ENCODE measurements around the gene DLG2.
"Not testable (repeated sequence)": the region's sequence is repeated elsewhere in the genome, so short reads cannot be mapped to it uniquely, and the experiment has no call there.

DLG2 gene

GRCh38 chr11:84308491-84308890 is 1318.7 kb downstream of the DLG2 start:
- DNase-seq (ENCODE audit: low spot score); FAIRE-seq: not testable (repeated sequence)

- FAIRE-seq (no peak), DNase-seq (ENCODE audit: low spot score) (no peak)
Measured at GRCh38 chr11:84300092-84300491, 1327.1 kb downstream of the DLG2 start.

DNA sequence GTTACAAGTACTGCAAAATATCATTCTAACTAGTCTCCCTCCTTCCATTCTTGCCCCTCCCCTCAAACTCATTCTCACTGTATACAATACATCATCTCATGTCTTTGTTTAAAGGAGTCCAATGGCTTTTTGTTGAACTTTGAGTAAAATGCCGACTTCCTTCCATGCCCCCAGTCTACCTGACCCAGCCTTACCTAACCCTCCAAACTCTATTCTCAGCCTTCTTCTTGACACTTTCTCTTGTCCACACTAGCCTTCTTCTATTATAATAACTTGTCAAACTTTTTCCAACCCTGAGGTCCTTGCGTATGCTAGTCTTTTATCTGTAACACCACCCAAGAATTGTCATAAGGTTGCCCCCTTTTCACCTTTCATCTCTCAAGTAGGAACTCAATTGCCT is 1329.6 kb downstream of the DLG2 start:
- no peak for FAIRE-seq
- no peak for DNase-seq (ENCODE audit: low spot score)

DNA sequence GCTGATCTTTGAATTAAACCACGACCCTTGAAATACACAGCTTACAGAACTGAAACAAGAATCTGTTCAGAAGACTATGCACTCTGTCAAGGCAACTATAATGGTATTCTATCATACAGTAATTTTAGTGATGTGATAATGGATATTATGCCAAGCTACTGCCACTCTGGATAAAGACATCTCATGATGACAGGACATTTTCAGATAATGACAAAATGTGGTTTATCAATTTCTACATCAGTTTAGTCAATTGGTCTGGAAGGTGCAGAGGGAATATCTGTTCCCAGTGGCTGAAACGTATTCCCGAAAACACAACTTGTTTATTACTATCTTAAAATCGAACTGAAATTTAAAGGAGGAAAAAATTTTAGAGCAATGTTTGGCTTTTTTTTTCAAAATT is 1331.3 kb downstream of the DLG2 start:
- DNase-seq (ENCODE audit: low spot score) = no peak

DNA sequence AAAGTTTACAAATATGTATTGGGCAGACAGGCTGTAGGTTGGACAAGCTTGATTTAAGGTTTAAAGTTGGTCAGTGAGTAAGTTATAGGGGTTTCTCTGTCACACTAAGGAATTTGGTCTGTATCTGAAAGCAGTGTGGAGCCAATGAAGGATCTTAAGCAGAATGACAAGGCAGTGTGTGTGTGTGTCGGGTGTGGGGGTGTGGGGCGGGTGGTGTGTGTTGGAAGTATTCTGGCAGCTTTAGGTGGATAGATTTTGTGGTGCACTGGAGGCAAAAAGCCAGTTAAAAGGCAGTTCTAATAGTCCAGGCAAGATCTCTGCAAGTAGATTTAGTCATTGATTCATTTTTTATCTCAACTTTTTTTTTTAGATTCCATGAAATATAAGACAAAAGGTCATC is 1334.2 kb downstream of the DLG2 start:
- FAIRE-seq (no peak), DNase-seq (ENCODE audit: low spot score) (no peak)

More for the DNA sequence above, 1331.3 kb downstream of the DLG2 start:
- FAIRE-seq = no peak

GRCh38 chr11:84292006-84292405 is 1335.1 kb downstream of the DLG2 start:
- DNase-seq (ENCODE audit: low spot score) (no peak), FAIRE-seq (no peak)

GRCh38 chr11:84290647-84291046 is 1336.5 kb downstream of the DLG2 start:
- FAIRE-seq (no peak), DNase-seq (ENCODE audit: low spot score) (no peak)

GRCh38 chr11:84289381-84289906 is 1337.7 kb downstream of the DLG2 start:
- FAIRE-seq = no peak
- DNase-seq (ENCODE audit: low spot score) = peak; percentile 53

- DNase-seq (ENCODE audit: low spot score) (no peak), FAIRE-seq (no peak)
Measured at GRCh38 chr11:84273541-84273940, 1353.6 kb downstream of the DLG2 start.

- DNase-seq (ENCODE audit: low spot score) (no peak), FAIRE-seq (no peak)
Measured at GRCh38 chr11:84270466-84270865, 1356.7 kb downstream of the DLG2 start.

GRCh38 chr11:84264066-84264465 is 1363.1 kb downstream of the DLG2 start:
- no peak for FAIRE-seq
- DNase-seq (ENCODE audit: low spot score) = no peak

DNA sequence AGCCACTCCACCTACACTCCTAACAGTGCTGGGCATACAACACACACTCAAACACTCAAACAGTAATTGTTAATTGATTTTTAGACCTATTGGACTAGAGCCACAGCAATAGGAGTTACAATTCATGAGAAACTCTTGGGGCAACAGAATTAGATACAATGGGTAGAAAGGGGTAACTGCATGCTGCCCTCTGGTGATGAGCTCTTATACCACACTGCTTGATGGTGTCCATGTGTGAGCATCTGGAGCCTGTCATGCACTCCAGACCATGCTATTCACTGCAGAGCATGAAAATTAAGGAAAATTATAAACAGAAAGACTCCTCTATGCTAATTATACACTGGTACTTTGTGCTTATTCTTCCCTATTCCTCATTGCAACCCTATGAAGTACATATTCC is 1365.4 kb downstream of the DLG2 start:
- FAIRE-seq = no peak
- DNase-seq (ENCODE audit: low spot score) = no peak

DNA sequence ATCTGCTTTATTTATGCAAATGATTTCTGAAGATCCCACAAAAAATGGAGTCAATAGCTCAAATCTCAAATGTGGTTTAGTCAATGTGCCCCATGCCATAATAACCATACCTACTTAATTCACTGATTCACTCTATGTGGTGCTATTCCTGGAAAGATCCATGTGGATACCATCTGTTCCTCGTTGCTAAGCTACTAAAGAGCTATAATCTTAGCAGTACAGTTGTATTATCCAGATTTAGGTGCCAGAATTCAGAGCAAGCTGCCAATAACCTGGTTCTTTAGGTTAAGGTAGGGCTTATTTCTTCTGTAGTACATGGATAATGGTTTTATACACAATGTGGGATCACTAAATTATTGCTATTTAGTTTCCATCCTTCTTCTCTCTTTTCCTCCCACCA is 1366.3 kb downstream of the DLG2 start:
- no peak for DNase-seq (ENCODE audit: low spot score)
- no peak for FAIRE-seq

DNA sequence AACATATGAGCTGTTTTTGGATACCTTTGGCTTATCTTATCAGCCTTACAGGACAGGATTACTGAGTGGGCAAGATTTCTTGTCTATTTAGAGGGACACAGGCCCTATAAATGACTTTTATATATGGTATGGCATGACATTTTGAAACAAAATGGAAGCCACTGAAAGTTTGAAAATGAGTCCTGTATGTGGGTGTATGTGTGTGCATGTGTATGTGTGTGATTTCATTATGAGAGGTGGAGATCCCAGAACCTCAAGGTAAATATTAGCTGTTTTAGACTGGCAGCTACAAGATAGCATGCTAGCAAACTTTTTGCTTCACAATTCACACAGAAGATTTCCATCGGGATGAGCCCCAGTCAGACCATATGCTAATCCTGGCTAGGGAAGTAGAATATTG is 1370.5 kb downstream of the DLG2 start:
- DNase-seq (ENCODE audit: low spot score) (no peak), FAIRE-seq (no peak)

DNA sequence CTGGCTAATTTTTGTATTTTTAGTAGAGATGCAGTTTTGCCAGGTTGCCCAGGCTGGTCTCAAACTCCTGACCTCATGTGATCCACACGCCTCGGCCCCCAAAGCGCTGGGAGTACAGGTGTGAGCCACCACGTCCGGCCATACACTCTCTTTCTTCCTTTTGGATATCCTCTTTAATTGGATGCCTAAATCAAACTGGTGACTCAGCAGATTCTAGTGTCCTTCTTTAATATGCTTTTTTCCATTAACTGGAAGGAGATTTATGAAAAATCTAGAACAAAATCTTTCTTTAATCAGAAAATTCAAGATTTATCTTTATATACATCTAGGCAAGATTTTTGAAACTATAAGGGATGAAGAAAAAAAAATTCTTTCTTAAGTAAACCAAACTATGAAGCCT is 1371.7 kb downstream of the DLG2 start:
- DNase-seq (ENCODE audit: low spot score) (no peak), FAIRE-seq (no peak)

- no peak for DNase-seq (ENCODE audit: low spot score)
- no peak for FAIRE-seq
Measured at GRCh38 chr11:84250834-84251613, 1376.1 kb downstream of the DLG2 start.

DNA sequence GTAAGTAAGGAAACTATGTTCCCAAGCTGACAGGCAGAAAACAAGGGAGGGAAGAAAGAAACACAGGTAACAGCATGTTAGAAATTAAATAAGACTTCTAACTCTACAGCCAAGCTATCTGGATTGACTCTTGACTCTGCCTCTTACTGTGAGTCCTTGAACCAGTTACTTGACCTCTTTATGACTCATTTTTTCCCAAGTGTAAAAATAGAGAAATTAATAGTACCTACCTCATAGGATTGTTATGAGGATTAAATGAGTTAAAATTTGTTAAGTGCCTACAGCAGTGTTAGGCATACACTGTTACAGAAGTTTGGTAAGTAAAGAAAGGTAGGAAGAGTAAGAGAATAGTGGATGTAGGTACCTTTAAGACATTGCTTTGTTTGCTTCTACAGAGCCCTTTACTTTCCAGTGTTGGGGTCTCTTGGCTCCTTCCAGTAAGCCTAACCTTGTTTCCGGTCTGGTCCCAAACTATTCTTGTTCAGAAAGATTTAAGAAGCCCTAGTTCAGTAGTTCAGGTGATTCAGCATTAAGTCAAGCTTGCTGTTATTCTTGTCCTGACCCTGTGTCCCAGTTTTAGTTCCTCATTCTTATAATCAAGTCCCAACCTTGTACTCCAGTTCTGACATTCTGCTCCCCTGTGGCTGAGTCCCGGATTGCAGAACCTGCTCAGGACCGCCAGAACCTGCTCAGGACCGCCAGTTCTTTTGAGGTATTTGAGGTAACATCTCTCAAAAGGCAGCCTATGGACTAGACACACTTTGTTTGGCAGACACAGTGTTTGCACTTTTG is 1377.6 kb downstream of the DLG2 start:
- peak; percentile 9 for DNase-seq (ENCODE audit: low spot score)
- FAIRE-seq = no peak

GRCh38 chr11:84247926-84248325 is 1379.2 kb downstream of the DLG2 start:
- no peak for DNase-seq (ENCODE audit: low spot score)
- no peak for FAIRE-seq

GRCh38 chr11:84247129-84247528 is 1380.0 kb downstream of the DLG2 start:
- no peak for DNase-seq (ENCODE audit: low spot score)
- no peak for FAIRE-seq

DNA sequence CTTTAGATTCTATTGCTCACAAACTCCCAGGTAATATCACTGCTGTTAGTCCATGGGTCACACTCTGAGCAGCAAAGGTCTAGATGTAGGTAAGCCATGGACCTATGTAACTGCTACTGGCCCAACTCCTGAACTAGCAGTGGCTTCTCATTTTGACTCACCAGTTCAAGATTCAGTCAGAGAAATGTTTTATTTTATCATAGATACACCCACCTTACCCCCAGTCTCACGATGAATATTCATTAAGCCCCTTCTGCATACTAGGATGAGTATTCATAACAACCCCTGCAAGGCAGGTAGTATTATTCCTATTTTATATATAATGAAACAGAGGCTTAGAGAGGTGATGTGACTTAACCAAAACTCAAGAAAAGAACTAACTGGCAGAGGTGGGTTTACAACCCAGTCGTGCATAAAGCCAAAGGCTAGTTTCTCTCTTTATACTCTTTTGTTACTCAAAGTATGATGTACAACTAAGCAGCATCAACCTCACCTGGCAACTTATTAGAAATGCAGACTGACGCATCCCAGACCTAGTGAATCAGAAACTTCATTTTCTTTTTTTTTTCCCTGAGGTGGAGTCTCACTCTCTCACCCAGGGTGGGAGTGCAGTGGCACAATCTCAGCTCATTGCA is 1383.4 kb downstream of the DLG2 start:
- FAIRE-seq (no peak), DNase-seq (ENCODE audit: low spot score) (no peak)

DNA sequence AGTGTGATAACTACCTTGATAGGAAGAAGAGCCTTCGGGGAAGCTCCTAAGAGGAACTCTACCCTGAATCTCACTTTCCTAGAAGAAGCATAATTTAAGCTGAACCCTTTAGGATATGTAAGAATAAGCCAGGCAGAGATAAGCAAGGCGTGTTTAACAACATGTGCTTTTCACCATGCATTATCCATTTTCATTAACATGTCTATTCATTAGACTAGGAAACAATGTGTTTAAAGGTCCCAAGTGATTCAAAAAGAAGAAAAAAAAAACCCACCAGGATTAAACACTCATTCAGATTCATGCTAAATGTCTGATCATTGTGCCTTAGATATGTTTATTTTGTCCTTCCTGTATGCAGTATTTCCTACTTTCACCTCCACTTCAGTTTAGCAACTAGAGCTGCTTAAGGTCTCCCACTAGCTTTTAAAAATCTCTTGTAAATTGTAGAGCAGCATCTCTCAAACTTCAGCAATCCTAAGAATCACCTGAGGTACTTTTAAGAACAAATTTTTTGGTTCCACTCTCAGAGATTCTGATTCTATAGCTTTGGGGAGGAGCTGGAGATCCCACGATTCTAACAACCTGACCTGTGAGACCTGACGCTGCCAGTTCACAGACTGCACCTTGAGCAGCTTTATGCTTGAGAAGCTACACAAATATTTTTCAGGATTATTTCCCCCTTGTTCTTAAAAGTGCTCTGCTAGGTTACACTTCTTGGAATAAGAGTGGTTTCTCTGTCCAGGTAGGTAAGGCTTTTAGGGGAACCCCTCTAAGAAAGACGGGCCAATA is 1385.6 kb downstream of the DLG2 start:
- DNase-seq (ENCODE audit: low spot score) (no peak), FAIRE-seq (no peak)
